Measurements from ENCODE around the gene INF2.
"Not testable (repeated sequence)": the region's sequence is repeated elsewhere in the genome, so short reads cannot be mapped to it uniquely, and the experiment has no call there.

INF2 gene

GRCh38 chr14:104749111-104749649 lies 59.8 kb downstream of the INF2 start:
- Histone ChIP-seq H3K36me3 (ENCODE audit: insufficient read depth, low read length) (no peaks in the 10 kb centered on the region; the same call in 1 of the 2 replicates), H3K9ac (ENCODE audit: low read depth, low read length) (no peak overlapping the region), H3K9me3 (ENCODE audit: control insufficient read depth, insufficient read depth, low read length) (no peaks in the 10 kb centered on the region), H3K4me1 (ENCODE audit: insufficient read depth, low read length) (peaks cover 5% of the 10 kb centered on the region)

DNA sequence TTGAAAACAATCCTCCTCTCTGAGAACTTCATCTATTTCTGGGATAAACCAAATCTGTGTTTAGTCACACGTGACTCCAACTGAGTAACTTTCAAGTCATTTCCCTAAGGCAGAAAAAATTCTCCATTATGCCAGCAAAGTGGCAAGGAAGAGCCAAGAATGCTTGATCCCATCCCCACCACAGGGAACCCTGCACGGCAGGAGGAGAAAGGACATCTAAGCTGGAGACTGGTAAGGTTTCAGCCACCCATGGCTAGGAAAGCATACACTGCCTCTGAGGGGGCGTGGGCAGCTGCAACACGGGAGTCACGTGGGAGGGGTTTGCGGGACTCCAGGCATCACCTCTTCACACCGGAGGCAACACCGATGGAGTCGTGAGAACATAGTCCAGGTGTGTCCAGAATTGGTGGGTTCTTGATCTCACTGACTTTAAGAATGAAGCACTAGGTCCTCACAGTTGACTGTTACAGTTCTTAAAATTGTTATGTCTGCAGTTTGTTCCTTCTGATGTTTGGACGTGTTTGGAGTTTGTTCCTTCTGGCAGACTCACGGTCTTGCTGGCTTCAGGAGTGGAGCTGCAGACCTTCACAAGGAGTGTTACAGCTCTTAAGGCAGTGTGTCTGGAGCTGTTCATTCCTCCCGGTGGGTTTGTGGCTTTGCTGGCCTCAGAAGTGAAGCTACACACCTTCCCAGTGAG lies 60.8 kb downstream of the INF2 start:
- Histone ChIP-seq H3K36me3 (ENCODE audit: insufficient read depth, low read length) (no peaks in the 10 kb centered on the region), H3K4me1 (ENCODE audit: insufficient read depth, low read length) (peaks cover 8% of the 10 kb centered on the region), H3K9ac (ENCODE audit: low read depth, low read length) (no peak overlapping the region)

GRCh38 chr14:104750753-104751057 lies 61.3 kb downstream of the INF2 start:
- not testable (repeated sequence) for H3K9ac ChIP-seq (ENCODE audit: low read depth, low read length); H3K9me3 ChIP-seq (ENCODE audit: control insufficient read depth, insufficient read depth, low read length); H3K4me1 ChIP-seq (ENCODE audit: insufficient read depth, low read length); H3K36me3 ChIP-seq (ENCODE audit: insufficient read depth, low read length)

More for the DNA sequence above, 60.8 kb downstream of the INF2 start:
- H3K9me3 ChIP-seq (ENCODE audit: control insufficient read depth, insufficient read depth, low read length), result no peaks in the 10 kb centered on the region

- peak overlapping the region; percentile 79 for H3K9ac ChIP-seq (ENCODE audit: low read depth, low read length)
- H3K36me3 ChIP-seq (ENCODE audit: insufficient read depth, low read length), result no peaks in the 10 kb centered on the region; the same call in 1 of the 2 replicates
- H3K4me1 ChIP-seq (ENCODE audit: insufficient read depth, low read length), result peaks cover 8% of the 10 kb centered on the region
- no peaks in the 10 kb centered on the region for H3K9me3 ChIP-seq (ENCODE audit: control insufficient read depth, insufficient read depth, low read length)
Measured at GRCh38 chr14:104751539-104752422, 62.4 kb downstream of the INF2 start.

DNA sequence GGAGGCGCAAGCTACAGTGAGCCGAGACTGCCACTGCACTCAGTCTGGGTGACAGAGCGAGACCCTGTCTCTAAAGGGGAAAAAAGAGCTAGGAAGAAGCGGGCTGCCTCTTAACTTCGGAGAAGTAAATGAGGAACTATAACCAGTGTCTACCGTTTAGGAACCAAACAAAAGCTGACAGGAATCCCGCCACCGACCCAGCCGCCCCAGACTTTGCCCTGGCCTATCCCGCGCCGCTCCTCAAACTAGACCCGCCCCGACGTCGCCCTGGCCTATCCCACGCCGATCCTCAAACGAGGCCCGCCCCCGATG lies 63.0 kb downstream of the INF2 start:
- Histone ChIP-seq H3K9me3 (ENCODE audit: control insufficient read depth, insufficient read depth, low read length) (no peaks in the 10 kb centered on the region), H3K4me1 (ENCODE audit: insufficient read depth, low read length) (peaks cover 8% of the 10 kb centered on the region), H3K9ac (ENCODE audit: low read depth, low read length) (peak overlapping the region; percentile 79), H3K36me3 (ENCODE audit: insufficient read depth, low read length) (no peaks in the 10 kb centered on the region; the same call in 1 of the 2 replicates)

DNA sequence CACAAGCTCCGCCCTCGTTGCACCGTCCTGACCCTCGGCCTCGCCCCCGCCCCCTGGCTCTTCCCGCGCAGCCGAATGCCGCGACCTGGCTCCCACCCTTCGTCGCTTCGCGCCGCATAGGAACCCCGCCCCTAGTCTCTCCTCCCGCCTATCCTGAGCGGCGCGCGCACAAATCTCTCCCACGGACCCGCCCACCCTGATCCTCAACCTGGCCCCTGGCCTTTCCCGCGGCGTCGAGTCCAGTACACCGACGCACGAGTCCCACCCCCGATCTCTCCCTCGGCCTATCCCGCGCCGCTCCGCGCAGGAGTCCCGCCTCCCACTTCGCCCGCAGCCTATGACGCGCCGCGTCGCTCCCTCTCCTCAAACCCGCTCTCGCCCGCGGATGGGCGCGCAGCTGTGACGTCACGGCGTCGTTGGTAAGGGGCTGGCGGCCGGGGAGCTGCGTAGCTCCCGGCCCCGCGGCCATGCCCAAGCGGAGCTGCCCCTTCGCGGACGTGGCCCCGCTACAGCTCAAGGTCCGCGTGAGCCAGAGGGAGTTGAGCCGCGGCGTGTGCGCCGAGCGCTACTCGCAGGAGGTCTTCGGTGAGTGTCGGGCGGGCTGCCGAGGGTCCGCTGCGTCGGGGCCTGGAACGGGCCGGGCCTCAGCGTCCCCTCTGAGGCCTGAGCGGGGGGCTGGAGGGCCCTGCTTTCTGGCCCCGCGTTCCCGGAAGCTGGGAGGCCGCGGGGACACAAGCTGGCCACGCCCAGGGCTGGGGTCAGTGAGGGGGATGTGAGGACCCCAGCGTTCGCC lies 63.5 kb downstream of the INF2 start, which contains the start of gene SIVA1:
SIVA1 (plus strand) TSS at position 413 of the 793 bp plus-strand sequence; CDS start at position 468, 55 bp downstream.
- no peaks in the 10 kb centered on the region for H3K9me3 ChIP-seq (ENCODE audit: control insufficient read depth, insufficient read depth, low read length)
- peaks cover 8% of the 10 kb centered on the region for H3K4me1 ChIP-seq (ENCODE audit: insufficient read depth, low read length)
- H3K9ac ChIP-seq (ENCODE audit: low read depth, low read length), result peak within 1 kb of the TSS; percentile 98
- H3K36me3 ChIP-seq (ENCODE audit: insufficient read depth, low read length), result no peaks in the 10 kb centered on the region; the same call in 1 of the 2 replicates

- Histone ChIP-seq H3K9ac (ENCODE audit: low read depth, low read length) (peak overlapping the region; percentile 98), H3K36me3 (ENCODE audit: insufficient read depth, low read length) (no peaks in the 10 kb centered on the region; the same call in 1 of the 2 replicates), H3K4me1 (ENCODE audit: insufficient read depth, low read length) (peaks cover 7% of the 10 kb centered on the region), H3K9me3 (ENCODE audit: control insufficient read depth, insufficient read depth, low read length) (no peaks in the 10 kb centered on the region)
Measured at GRCh38 chr14:104753528-104754212, 64.3 kb downstream of the INF2 start.

GRCh38 chr14:104754213-104754851 lies 64.9 kb downstream of the INF2 start:
- H3K4me1 ChIP-seq (ENCODE audit: insufficient read depth, low read length), result peaks cover 5% of the 10 kb centered on the region
- H3K36me3 ChIP-seq (ENCODE audit: insufficient read depth, low read length), result no peaks in the 10 kb centered on the region; the same call in 1 of the 2 replicates
- peak overlapping the region; percentile 98 for H3K9ac ChIP-seq (ENCODE audit: low read depth, low read length)
- no peaks in the 10 kb centered on the region for H3K9me3 ChIP-seq (ENCODE audit: control insufficient read depth, insufficient read depth, low read length)

- H3K9ac ChIP-seq (ENCODE audit: low read depth, low read length), result no peak overlapping the region
- H3K4me1 ChIP-seq (ENCODE audit: insufficient read depth, low read length), result peaks cover 5% of the 10 kb centered on the region
Measured at GRCh38 chr14:104755621-104756020, 66.2 kb downstream of the INF2 start.

GRCh38 chr14:104756477-104757237 lies 67.2 kb downstream of the INF2 start:
- no peak overlapping the region for H3K9ac ChIP-seq (ENCODE audit: low read depth, low read length)
- no peaks in the 10 kb centered on the region for H3K9me3 ChIP-seq (ENCODE audit: control insufficient read depth, insufficient read depth, low read length)
- no peaks in the 10 kb centered on the region; the same call in 1 of the 2 replicates for H3K36me3 ChIP-seq (ENCODE audit: insufficient read depth, low read length)
- peaks cover 12% of the 10 kb centered on the region for H3K4me1 ChIP-seq (ENCODE audit: insufficient read depth, low read length)

More at GRCh38 chr14:104755621-104756020, 66.2 kb downstream of the INF2 start:
- Histone ChIP-seq H3K9me3 (ENCODE audit: control insufficient read depth, insufficient read depth, low read length) (no peaks in the 10 kb centered on the region), H3K36me3 (ENCODE audit: insufficient read depth, low read length) (no peaks in the 10 kb centered on the region; the same call in 1 of the 2 replicates)

- Histone ChIP-seq H3K9me3 (ENCODE audit: control insufficient read depth, insufficient read depth, low read length) (no peaks in the 10 kb centered on the region), H3K36me3 (ENCODE audit: insufficient read depth, low read length) (no peaks in the 10 kb centered on the region; the same call in 1 of the 2 replicates), H3K4me1 (ENCODE audit: insufficient read depth, low read length) (peaks cover 12% of the 10 kb centered on the region), H3K9ac (ENCODE audit: low read depth, low read length) (no peak overlapping the region)
Measured at GRCh38 chr14:104757238-104757585, 67.8 kb downstream of the INF2 start.

DNA sequence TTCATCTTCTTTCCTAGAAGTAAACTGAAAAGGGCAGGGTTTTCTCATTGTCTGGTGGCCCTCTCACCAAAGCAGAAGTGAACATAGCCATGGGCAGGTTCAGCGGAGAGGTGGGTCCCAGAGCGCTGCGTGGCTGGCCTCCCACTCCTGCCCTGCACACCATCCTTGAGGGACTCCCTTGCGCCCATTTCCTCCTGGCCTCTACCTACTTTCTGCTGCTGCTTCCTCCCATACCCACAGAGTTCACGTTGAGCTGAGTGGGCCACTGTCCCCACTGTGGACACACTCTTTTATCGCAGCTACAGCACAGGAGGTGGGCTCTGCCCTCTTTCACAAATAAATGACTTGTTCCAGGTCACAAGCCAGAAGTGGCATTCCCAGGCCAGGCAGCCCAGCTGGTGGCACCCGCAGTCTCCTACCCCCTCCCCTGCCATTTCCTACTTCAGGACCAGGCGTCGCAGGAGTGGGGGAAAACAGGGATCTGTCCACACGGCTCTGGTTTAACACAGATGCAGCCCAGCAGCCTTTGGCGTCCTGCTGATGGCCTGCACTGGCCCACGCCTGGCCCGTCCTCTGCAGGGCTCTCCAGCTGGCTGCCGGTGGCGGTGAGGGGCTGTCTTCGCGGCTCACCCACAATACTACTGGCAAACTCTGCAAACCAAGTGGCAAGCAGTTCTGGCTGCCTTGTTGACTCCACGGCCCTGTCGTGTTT lies 68.4 kb downstream of the INF2 start:
- H3K36me3 ChIP-seq (ENCODE audit: insufficient read depth, low read length), result no peaks in the 10 kb centered on the region; the same call in 1 of the 2 replicates
- no peak overlapping the region for H3K9ac ChIP-seq (ENCODE audit: low read depth, low read length)
- peaks cover 12% of the 10 kb centered on the region for H3K4me1 ChIP-seq (ENCODE audit: insufficient read depth, low read length)
- H3K9me3 ChIP-seq (ENCODE audit: control insufficient read depth, insufficient read depth, low read length), result no peaks in the 10 kb centered on the region

Data from ES-I3 (cell line).